Right atrium auricular region (tissue), 2 donors: ENCODE data around the gene GPR161. TPM values are rescaled to one million over a fixed set of nuclear protein-coding genes. Genes with fewer than 3 reads are reported as not detected.

Experiments
- DNase-seq: peaks from one replicate; pipeline ENCODE4 v3.0.0-alpha.2; 2019; ENCODE audit warnings: low spot score
- H3K27ac ChIP-seq, 2 donors: fragments of 200-600 bp; sonication (generic); 1 replicate in 1 of 2; 2 replicates in 1 of 2; pipeline ENCODE4 v1.5.1; 2016 to 2019
- H3K27me3 ChIP-seq, 2 donors: fragments of 200-600 bp; sonication (generic); one replicate each; pipeline versions ENCODE4 v1.5.1 to v1.6.0; 2017 to 2019
- H3K36me3 ChIP-seq: fragments of 200-600 bp; sonication (generic); one replicate; pipeline ENCODE4 v1.5.1; 2016
- H3K4me1 ChIP-seq, 2 donors: fragments of 200-600 bp; sonication (generic); one replicate each; pipeline versions ENCODE4 v1.5.1 to v1.6.0; 2017 to 2019
- H3K4me3 ChIP-seq, 2 donors: fragments of 200-600 bp; sonication (generic); 1 replicate in 1 of 2; 2 replicates in 1 of 2; pipeline ENCODE4 v1.5.1; 2017 to 2019; ENCODE audit warnings: mild to moderate bottlenecking in 1 of 2, moderate library complexity in 1 of 2
- H3K9me3 ChIP-seq, 2 donors: fragments of 200-600 bp; sonication (generic); one replicate each; pipeline ENCODE4 v1.5.1; 2019
- total RNA-seq, 2 donors: library from RNA; depleted of rRNA; stranded (reverse); fragments of >200 nt; gene quantifications; one replicate each; pipeline ENCODE4 v1.1.0, GENCODE V29; 2016
- TF ChIP-seq, protein P1 (sequence below), 2 donors: fragments of 200-600 bp; sonication (generic); IDR thresholded peaks; one replicate each; pipeline ENCODE4 v1.5.1; 2019; ENCODE audit warnings: antibody characterized with exemption in 2 of 2

Gene GPR161
- total RNA-seq, 2 donors from 2014 or later = 2.9 to 3.2 TPM

- H3K4me3 ChIP-seq = peak overlapping the region; percentile 66 to 79
- no peaks in the 10 kb centered on the region for H3K9me3 ChIP-seq
- no peaks in the 10 kb centered on the region for H3K27me3 ChIP-seq
- H3K36me3 ChIP-seq = no peaks in the 10 kb centered on the region
- no peak for DNase-seq
- TF ChIP-seq, protein P1, sequence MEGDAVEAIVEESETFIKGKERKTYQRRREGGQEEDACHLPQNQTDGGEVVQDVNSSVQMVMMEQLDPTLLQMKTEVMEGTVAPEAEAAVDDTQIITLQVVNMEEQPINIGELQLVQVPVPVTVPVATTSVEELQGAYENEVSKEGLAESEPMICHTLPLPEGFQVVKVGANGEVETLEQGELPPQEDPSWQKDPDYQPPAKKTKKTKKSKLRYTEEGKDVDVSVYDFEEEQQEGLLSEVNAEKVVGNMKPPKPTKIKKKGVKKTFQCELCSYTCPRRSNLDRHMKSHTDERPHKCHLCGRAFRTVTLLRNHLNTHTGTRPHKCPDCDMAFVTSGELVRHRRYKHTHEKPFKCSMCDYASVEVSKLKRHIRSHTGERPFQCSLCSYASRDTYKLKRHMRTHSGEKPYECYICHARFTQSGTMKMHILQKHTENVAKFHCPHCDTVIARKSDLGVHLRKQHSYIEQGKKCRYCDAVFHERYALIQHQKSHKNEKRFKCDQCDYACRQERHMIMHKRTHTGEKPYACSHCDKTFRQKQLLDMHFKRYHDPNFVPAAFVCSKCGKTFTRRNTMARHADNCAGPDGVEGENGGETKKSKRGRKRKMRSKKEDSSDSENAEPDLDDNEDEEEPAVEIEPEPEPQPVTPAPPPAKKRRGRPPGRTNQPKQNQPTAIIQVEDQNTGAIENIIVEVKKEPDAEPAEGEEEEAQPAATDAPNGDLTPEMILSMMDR (IDR thresholded peaks at IDR 0.05) = no peak
- peak overlapping the region; percentile 71 to 79 for H3K27ac ChIP-seq
- H3K4me1 ChIP-seq = peaks cover 0 to 14% of the 10 kb centered on the region in 2 donors
Measured at GRCh38 chr1:168135921-168136708, 615 bp downstream of the GPR161 start.

DNA sequence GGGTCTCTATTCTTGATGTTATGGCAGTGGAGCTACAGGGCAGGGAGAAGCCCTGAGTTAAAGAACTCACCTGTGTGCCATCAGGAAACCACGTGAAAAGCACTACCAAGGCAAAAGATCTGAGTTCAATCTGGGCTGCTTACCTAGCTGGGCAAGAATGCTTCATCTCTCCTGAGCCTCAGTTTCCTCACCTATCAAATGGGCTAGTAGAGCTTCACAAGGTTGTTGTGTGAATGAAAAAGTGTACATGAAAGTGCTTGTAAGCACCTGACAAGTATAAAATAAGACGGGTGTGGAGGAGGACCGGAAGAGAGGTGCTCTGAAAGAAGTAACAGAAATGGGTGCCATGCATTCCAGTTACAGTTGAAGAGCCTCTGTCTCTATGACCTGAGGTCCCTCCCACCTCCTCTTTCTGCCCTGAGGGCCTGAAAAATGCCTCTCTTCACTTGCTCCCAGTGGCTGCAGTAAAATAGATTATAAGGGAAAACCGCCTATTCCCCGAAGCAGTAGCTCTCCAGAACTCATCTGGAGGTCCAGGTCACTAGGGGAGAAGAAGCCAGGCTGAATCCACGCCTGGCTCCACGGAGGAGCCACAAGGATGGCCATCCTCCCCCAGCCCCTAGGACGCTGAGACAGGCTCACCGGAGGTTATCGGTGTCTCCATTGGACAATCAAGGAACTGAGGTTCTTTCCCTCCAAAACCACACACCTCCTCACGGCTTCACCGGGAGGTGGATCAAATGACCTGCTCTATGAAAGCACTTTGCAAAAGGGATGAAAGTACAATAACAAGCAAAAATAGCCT lies 1.4 kb downstream of the GPR161 start:
- Histone ChIP-seq H3K36me3 (no peaks in the 10 kb centered on the region), H3K4me1 (peaks cover 0 to 14% of the 10 kb centered on the region in 2 donors), H3K9me3 (no peaks in the 10 kb centered on the region), H3K27ac (peak overlapping the region in 1 of 2 donors; percentile 79), H3K4me3 (peak overlapping the region; percentile 66 to 79), H3K27me3 (no peaks in the 10 kb centered on the region)
- no peak for DNase-seq
- TF ChIP-seq, protein P1 (IDR thresholded peaks at IDR 0.05) = no peak

DNA sequence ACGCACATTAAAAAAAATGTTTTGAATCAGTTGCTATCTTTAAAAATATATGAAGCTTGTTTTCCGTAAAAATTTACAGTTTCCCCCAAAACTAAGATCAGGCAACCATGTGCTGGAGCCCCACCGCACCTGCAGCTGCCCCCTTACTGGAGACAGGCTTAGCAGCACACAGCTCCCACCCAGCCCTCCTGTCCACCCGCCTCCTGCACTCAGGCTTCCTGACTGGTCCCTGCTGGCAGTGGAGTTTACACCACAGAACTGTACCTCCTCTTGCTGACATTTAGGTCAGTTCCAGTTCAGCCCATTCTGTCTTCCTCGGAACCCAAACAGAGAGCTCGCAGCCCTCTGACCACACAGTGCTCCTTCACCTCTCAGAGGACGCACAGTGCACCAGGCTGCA lies 2.1 kb downstream of the GPR161 start:
- Histone ChIP-seq H3K4me1 (peaks cover 0 to 14% of the 10 kb centered on the region in 2 donors), H3K27ac (no peak overlapping the region), H3K27me3 (no peaks in the 10 kb centered on the region), H3K36me3 (no peaks in the 10 kb centered on the region), H3K4me3 (no peak overlapping the region), H3K9me3 (no peaks in the 10 kb centered on the region)
- no peak for DNase-seq
- TF ChIP-seq, protein P1 (IDR thresholded peaks at IDR 0.05) = no peak

GRCh38 chr1:168134132-168134531 lies 2.6 kb downstream of the GPR161 start:
- Histone ChIP-seq H3K4me1 (peaks cover 0 to 14% of the 10 kb centered on the region in 2 donors), H3K4me3 (no peak overlapping the region), H3K27ac (no peak overlapping the region), H3K36me3 (no peaks in the 10 kb centered on the region), H3K27me3 (no peaks in the 10 kb centered on the region), H3K9me3 (no peaks in the 10 kb centered on the region)
- TF ChIP-seq, protein P1 (IDR thresholded peaks at IDR 0.05) = no peak
- DNase-seq = no peak

- Histone ChIP-seq H3K9me3 (no peaks in the 10 kb centered on the region), H3K27me3 (no peaks in the 10 kb centered on the region), H3K4me3 (no peak overlapping the region), H3K27ac (no peak overlapping the region), H3K4me1 (no peaks in the 10 kb centered on the region), H3K36me3 (no peaks in the 10 kb centered on the region)
- TF ChIP-seq, protein P1 (IDR thresholded peaks at IDR 0.05) = no peak
- no peak for DNase-seq
Measured at GRCh38 chr1:168129933-168130332, 6.8 kb downstream of the GPR161 start.
